Endothelial cell of umbilical vein (primary cell): ENCODE results near the gene CCR9. TPM values are rescaled to one million over a fixed set of nuclear protein-coding genes. Genes with fewer than 3 reads are reported as not detected.

ENCODE experiments used
- BruUV-seq: library from RNA; stranded (reverse); fragments of 400-500 nt; replicated peaks from 2 replicates; lab custom pipeline; 2021; lab: Mats Ljungman, UMichigan
- CTCF ChIA-PET: fragments of 300-600, 350-600 bp; sonication (Branson Sonifier 250); formaldehyde crosslinking; loops from one replicate; lab custom pipeline; 2021; ENCODE audit warnings: antibody characterized with exemption, inconsistent platforms; lab: Charles Lee
- POLR2A ChIA-PET: fragments of 300-600, 350-600 bp; sonication (Branson Sonifier 250); formaldehyde crosslinking; loops from one replicate; lab custom pipeline; 2021; ENCODE audit warnings: antibody characterized with exemption, inconsistent platforms; lab: Charles Lee
- DNase-seq: peaks from one replicate; pipeline ENCODE4 v3.0.0-alpha.2; 2011; ENCODE audit warnings: low read depth, low spot score
- FAIRE-seq: peaks from 2 replicates; lab custom pipeline; 2011; peaks lifted over from hg19 to GRCh38; lab: Jason Lieb, UNC
- H2AFZ ChIP-seq: 2 replicates; pipeline ENCODE4 v1.6.0; 2012; ENCODE audit warnings: low read depth, low read length, control low read depth, inconsistent platforms
- H3K27ac ChIP-seq: 2 replicates; pipeline ENCODE4 v1.5.1; 2011; ENCODE audit warnings: low read depth, mild to moderate bottlenecking, control low read depth, low read length, moderate library complexity; ENCODE audit not compliant: insufficient read depth
- H3K27me3 ChIP-seq, 2 experiments: 2 replicates each; pipeline versions ENCODE4 v1.6.0 to v1.6.1; 2011; ENCODE audit warnings: low read length in 2 of 2, mixed read lengths in 1 of 2; ENCODE audit not compliant: control insufficient read depth in 2 of 2, insufficient read depth in 2 of 2
- H3K36me3 ChIP-seq, 2 experiments: 2 replicates in 1 of 2; 3 replicates in 1 of 2; pipeline ENCODE4 v1.5.1; 2011; ENCODE audit warnings: low read length in 2 of 2, mild to moderate bottlenecking in 1 of 2, moderate library complexity in 1 of 2; ENCODE audit not compliant: control insufficient read depth in 2 of 2, insufficient read depth in 2 of 2; ENCODE audit errors: extremely low read depth in 1 of 2
- H3K4me1 ChIP-seq: 3 replicates; pipeline ENCODE4 v1.5.1; 2011; ENCODE audit warnings: mild to moderate bottlenecking, low read length; ENCODE audit not compliant: control insufficient read depth, insufficient read depth; ENCODE audit errors: extremely low read depth
- H3K4me2 ChIP-seq: 2 replicates; pipeline ENCODE4 v1.6.1; 2011; ENCODE audit warnings: low read length, control low read depth, mixed read lengths; ENCODE audit not compliant: insufficient read depth
- H3K4me3 ChIP-seq, 3 experiments: fragments of 200-600 bp in 1 of 3; sonication (generic), shearing (Covaris generic) in 1 of 3; replicated peaks in 1 of 3; 2 replicates each; pipeline ENCODE4 v1.5.1; 2011 to 2016; ENCODE audit warnings: control low read depth in 3 of 3, low read length in 3 of 3, mild to moderate bottlenecking in 2 of 3, inconsistent platforms in 1 of 3, low read depth in 1 of 3, moderate library complexity in 1 of 3; ENCODE audit not compliant: insufficient read depth in 1 of 3
- H3K79me2 ChIP-seq: 2 replicates; pipeline ENCODE4 v1.6.0; 2012; ENCODE audit warnings: low read length, inconsistent platforms; ENCODE audit not compliant: control insufficient read depth, insufficient read depth
- H3K9ac ChIP-seq: replicated peaks from 2 replicates; pipeline ENCODE3; 2011; ENCODE audit warnings: low read length, control low read depth; ENCODE audit not compliant: insufficient read depth; ENCODE audit errors: extremely low read depth
- H3K9me1 ChIP-seq: replicated peaks from 3 replicates; pipeline ENCODE4 v1.6.0; 2011; ENCODE audit warnings: mild to moderate bottlenecking, low read length; ENCODE audit not compliant: control insufficient read depth, insufficient read depth; ENCODE audit errors: extremely low read depth
- H3K9me3 ChIP-seq: replicated peaks from 2 replicates; pipeline ENCODE4 v1.5.1; 2012; ENCODE audit warnings: low read length, inconsistent platforms; ENCODE audit not compliant: control insufficient read depth, insufficient read depth
- H4K20me1 ChIP-seq: replicated peaks from 2 replicates; pipeline ENCODE3; 2011; ENCODE audit warnings: mild to moderate bottlenecking, low read length; ENCODE audit not compliant: control insufficient read depth, insufficient read depth; ENCODE audit errors: extremely low read depth
- EZH2 ChIP-seq: IDR thresholded peaks from 2 replicates; pipeline ENCODE4 v1.6.1; 2012; ENCODE audit warnings: borderline replicate concordance, low read depth, mild to moderate bottlenecking, moderate library complexity, low read length, inconsistent platforms; ENCODE audit not compliant: severe bottlenecking
- FOS ChIP-seq: IDR thresholded peaks from 2 replicates; pipeline ENCODE4 v1.6.1; 2011; ENCODE audit warnings: mild to moderate bottlenecking, low read length, moderate library complexity, borderline replicate concordance; ENCODE audit not compliant: insufficient read depth
- GATA2 ChIP-seq: IDR thresholded peaks from 2 replicates; pipeline ENCODE4 v1.7.0; 2011; ENCODE audit warnings: low read depth, mild to moderate bottlenecking, moderate library complexity, mixed read lengths, low read length; ENCODE audit not compliant: insufficient read length, insufficient read depth
- JUN ChIP-seq: IDR thresholded peaks from 2 replicates; pipeline ENCODE4 v1.6.1; 2011; ENCODE audit warnings: borderline replicate concordance, low read depth; ENCODE audit not compliant: insufficient read length, insufficient read depth
- MAX ChIP-seq: IDR thresholded peaks from 2 replicates; pipeline ENCODE4 v1.6.1; 2011; ENCODE audit not compliant: insufficient read depth, insufficient read length
- MYC ChIP-seq: IDR thresholded peaks from one replicate; pipeline ENCODE4 v1.6.1; 2011; ENCODE audit warnings: mild to moderate bottlenecking, low read depth, low read length
- POLR2A ChIP-seq: IDR thresholded peaks from 2 replicates; pipeline ENCODE4 v1.6.1; 2012; ENCODE audit warnings: low read depth, mild to moderate bottlenecking, control low read depth, low read length
- POLR2AphosphoS5 ChIP-seq: IDR thresholded peaks from 2 replicates; pipeline ENCODE4 v1.6.1; 2012; ENCODE audit warnings: low read depth, mild to moderate bottlenecking, control low read depth, low read length, moderate library complexity; ENCODE audit not compliant: insufficient read depth
- dilution Hi-C: fragments of 300-500 bp; cut with MboI; formaldehyde crosslinking; loops from one replicate; pipeline ENCODE4 v1.15.0; 2019; ENCODE audit warnings: low sequenced_read_pairs; ENCODE audit not compliant: extremely low pct_ligation_motif_present
- intact Hi-C: fragments of 100-400 bp; cut with micrococcal nuclease; formaldehyde crosslinking; loops from one replicate; pipeline ENCODE4 v1.10.0; 2022
- polyA plus RNA-seq, 4 experiments: library from polyadenylated mRNA; depleted of rRNA in 3 of 4; stranded (reverse) in 3 of 4; unstranded in 1 of 4; fragments of >200 nt; gene quantifications; 2 replicates each; pipeline versions ENCODE4 v1.2.1 to v1.2.3, GENCODE V29; 2011 to 2012; ENCODE audit warnings: missing spikeins in 1 of 4
- total RNA-seq: library from RNA; stranded (reverse); gene quantifications from 2 replicates; pipeline ENCODE4 v1.2.3, GENCODE V29; 2021
- TF ChIP-seq, protein P1 (sequence below), 2 donors: IDR thresholded peaks; 1 replicate in 1 of 2; 2 replicates in 1 of 2; pipeline ENCODE4 v1.5.1; 2011; ENCODE audit warnings: low read length in 2 of 2, mild to moderate bottlenecking in 2 of 2, moderate library complexity in 2 of 2, control low read depth in 1 of 2, inconsistent platforms in 1 of 2, low read depth in 1 of 2; ENCODE audit not compliant: insufficient read depth in 1 of 2; ENCODE audit errors: extremely low read depth in 1 of 2

Gene CCR9
- total and polyA plus RNA-seq, 2 donors (not counting 3 experiments of a cell fraction or from before 2014, with no cell fraction given): not detected

GRCh38 chr3:45861043-45861719 is 25.2 kb upstream of the CCR9 start:
- no peak for FAIRE-seq
- CTCF ChIA-PET: interaction anchor here (0.7 kb wide), 1 partner anchor 1844 kb away, joined by 3 read pairs; no protein-coding TSS in a partner anchor
- H3K9me3 ChIP-seq: no peaks in the 10 kb centered on the region
- no peak overlapping the region for H3K27ac ChIP-seq
- H3K4me2 ChIP-seq: no peak overlapping the region
- dilution Hi-C loops: no loop called here
- no peaks in the 10 kb centered on the region for H4K20me1 ChIP-seq
- H3K79me2 ChIP-seq: no peaks in the 10 kb centered on the region
- no peaks in the 10 kb centered on the region for H3K4me1 ChIP-seq
- intact Hi-C loops: no loop called here
- no TSS peak for BruUV-seq
- H3K4me3 ChIP-seq: no peak overlapping the region
- H2AFZ ChIP-seq: no peak overlapping the region
- DNase-seq: no peak
- TF ChIP-seq POLR2A (no peak), GATA2 (no peak), POLR2AphosphoS5 (no peak)
- peaks cover 6 to 23% of the 10 kb centered on the region in 2 experiments for H3K27me3 ChIP-seq
- no peaks in the 10 kb centered on the region for H3K36me3 ChIP-seq
- POLR2A ChIA-PET: no interaction called here
- no peaks in the 10 kb centered on the region for H3K9me1 ChIP-seq
- H3K9ac ChIP-seq: no peak overlapping the region

GRCh38 chr3:45864760-45865519 is 21.4 kb upstream of the CCR9 start:
- dilution Hi-C loops: no loop called here

More at GRCh38 chr3:45864760-45865519, 21.4 kb upstream of the CCR9 start:
- H3K79me2 ChIP-seq: no peaks in the 10 kb centered on the region
- H3K9me3 ChIP-seq: no peaks in the 10 kb centered on the region
- CTCF ChIA-PET: interaction anchor here (0.7 kb wide), 1 partner anchor 14 kb away, joined by 3 read pairs; no protein-coding TSS in a partner anchor
- no peak overlapping the region for H3K27ac ChIP-seq
- H3K9ac ChIP-seq: no peak overlapping the region
- intact Hi-C loops: no loop called here
- FAIRE-seq: no peak
- H3K4me1 ChIP-seq: no peaks in the 10 kb centered on the region
- H3K4me2 ChIP-seq: no peak overlapping the region
- no peak for DNase-seq
- no peaks in the 10 kb centered on the region for H3K9me1 ChIP-seq
- BruUV-seq: no TSS peak
- TF ChIP-seq GATA2 (no peak), FOS (no peak), POLR2AphosphoS5 (no peak), MAX (no peak), MYC (no peak), EZH2 (no peak), JUN (no peak), POLR2A (no peak)
- TF ChIP-seq, protein P1, sequence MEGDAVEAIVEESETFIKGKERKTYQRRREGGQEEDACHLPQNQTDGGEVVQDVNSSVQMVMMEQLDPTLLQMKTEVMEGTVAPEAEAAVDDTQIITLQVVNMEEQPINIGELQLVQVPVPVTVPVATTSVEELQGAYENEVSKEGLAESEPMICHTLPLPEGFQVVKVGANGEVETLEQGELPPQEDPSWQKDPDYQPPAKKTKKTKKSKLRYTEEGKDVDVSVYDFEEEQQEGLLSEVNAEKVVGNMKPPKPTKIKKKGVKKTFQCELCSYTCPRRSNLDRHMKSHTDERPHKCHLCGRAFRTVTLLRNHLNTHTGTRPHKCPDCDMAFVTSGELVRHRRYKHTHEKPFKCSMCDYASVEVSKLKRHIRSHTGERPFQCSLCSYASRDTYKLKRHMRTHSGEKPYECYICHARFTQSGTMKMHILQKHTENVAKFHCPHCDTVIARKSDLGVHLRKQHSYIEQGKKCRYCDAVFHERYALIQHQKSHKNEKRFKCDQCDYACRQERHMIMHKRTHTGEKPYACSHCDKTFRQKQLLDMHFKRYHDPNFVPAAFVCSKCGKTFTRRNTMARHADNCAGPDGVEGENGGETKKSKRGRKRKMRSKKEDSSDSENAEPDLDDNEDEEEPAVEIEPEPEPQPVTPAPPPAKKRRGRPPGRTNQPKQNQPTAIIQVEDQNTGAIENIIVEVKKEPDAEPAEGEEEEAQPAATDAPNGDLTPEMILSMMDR (IDR thresholded peaks at IDR 0.05; ENCODE audit: extremely low read depth in 1 of 2, insufficient read depth in 1 of 2, low read depth in 1 of 2, low read length in 2 of 2): no peak
- H4K20me1 ChIP-seq: no peaks in the 10 kb centered on the region
- no peak overlapping the region for H3K4me3 ChIP-seq
- POLR2A ChIA-PET: no interaction called here
- peaks cover 6 to 20% of the 10 kb centered on the region in 2 experiments for H3K27me3 ChIP-seq
- H2AFZ ChIP-seq: no peak overlapping the region
- no peaks in the 10 kb centered on the region for H3K36me3 ChIP-seq
